Activated T-helper 9 cell treated with anti-CD3 and anti-CD28 coated beads, Interleukin-2, amount 50 U/mL, for 16 hours (primary cell): Measurements from ENCODE around the gene SGIP1.
"Not testable (repeated sequence)": the region's sequence is repeated elsewhere in the genome, so short reads cannot be mapped to it uniquely, and the experiment has no call there.

ENCODE experiments used
- DNase-seq: peaks from one replicate; pipeline ENCODE4 v3.0.0-alpha.2; 2020; ENCODE audit warnings: low read depth

SGIP1 gene

DNA sequence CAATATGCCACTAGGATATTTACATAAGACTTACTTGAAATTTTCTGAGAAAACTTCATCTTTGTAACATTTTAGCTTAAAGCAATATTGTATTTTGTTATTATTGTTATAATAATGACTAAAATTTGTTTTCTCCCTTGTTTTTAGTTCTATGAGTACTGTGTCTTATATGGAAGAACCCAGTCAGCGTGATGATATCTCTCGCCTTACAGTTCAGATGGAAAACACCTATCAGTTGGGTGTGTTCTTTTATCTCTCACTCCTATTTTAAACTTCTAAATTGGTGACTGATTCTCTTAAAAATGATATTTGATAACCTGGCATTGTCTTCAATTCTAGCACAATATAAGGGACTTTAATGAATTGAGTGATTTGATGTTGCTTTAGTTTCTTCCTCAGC lies 236.3 kb downstream of the SGIP1 start:
- DNase-seq: no peak

DNA sequence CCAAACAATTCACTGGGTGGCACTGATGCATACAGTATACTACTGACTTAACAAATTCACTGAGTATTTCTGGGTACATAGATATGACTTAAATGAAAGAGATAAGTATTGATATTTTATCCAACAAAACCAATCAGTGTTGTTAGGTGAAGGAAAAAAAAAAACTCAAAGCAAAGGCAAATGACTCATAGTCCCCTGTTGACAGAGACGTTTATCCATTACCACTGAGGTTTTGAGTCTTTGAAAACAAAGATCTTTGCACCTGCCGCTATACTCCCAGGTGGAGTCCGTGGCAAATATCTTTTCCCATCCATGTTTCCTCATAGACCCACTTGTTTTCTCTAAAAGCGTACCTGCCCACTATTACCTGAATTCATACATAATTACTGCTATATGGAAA lies 236.7 kb downstream of the SGIP1 start:
- DNase-seq: no peak

DNA sequence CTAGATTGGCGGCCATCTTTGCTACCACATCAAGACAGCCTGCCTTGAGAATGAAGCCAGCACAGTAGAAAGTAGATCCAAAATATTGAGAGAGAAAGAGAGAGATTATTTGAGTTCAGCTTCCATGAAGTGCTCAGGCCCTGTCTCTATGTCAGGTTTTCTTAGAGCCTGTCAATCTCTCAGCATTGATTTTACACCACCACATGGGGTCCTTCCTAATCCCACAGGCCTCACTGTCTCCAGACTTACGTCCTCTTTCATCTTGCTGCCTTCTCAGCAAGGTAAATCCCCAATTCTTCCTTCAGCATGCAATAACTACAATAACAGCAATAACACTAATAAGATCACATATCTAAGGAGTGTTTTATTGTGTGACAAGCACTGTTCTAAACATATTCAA lies 239.3 kb downstream of the SGIP1 start:
- no peak for DNase-seq

DNA sequence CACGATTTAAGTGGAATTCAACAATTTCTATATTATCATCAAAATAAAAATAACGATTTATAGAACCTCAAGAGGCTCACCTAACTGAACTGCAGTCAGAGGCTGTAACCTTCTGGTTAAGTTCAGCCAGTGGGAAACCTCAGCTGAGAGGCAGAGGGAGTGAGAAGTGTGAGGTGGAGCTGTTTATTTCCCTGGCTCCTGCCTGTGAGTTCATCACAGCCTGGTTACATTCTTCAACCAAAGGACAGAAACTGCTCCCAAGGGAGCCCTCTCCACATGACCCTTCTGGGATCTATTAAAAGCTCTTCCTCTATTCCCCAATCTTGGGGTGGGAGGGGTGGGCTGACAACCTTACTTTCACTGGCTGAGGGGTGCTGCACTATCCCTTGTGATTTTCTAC lies 240.5 kb downstream of the SGIP1 start:
- no peak for DNase-seq

DNA sequence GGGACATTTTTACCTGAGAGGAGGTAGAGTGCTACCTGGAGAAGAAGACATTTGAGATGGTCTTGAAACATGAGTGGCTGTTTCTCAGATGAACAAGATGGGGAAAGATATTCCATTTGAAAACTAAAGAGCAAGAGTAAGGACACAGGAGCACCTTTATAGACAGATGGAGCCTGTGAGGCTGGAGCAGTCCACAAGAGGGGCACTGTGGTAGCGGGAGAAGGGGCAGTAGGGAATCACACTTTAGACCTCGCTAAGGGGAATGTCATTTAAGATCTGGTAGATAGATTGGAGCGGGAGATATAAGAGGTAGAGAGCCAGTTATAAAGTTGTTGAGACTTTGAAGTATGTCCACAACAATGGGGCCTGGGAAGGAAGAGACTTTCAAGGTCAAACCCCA lies 241.7 kb downstream of the SGIP1 start:
- no peak for DNase-seq

DNA sequence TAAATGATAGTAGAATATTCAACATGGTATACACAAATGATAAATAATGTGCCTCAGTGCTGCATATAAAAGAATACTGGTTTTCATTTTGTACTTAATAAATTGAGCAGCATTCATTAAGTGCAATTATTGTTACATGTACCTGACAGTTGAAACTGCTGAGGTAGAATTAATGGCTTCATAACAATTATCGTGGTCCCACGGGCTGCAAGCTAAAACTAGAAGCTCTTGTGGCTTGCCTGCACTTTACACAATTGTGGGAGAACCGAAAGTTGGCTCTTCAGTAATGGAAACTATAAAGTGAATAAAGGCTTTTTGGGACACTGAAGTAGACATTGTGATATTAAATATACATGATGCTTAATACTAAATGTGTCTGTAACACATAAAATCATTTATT lies 243.9 kb downstream of the SGIP1 start:
- no peak for DNase-seq

DNA sequence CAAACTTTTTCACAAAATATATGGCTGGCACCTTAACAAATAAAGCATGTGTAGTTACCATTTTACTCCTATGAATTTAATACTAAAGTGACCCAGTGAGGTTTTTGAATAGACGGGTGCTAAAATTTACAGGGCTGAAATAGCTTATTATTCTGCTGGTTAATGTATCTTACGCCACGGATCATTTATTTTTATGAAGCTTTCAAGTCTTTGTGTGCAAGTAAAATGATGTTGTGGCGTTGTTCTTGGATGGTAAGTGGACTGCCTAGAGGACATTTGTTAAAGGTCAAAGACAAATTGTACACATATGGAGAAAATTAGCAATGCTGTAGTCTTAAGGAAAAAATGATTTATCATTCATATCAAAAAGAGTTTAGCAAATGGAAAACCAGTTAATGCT lies 244.3 kb downstream of the SGIP1 start:
- no peak for DNase-seq

DNA sequence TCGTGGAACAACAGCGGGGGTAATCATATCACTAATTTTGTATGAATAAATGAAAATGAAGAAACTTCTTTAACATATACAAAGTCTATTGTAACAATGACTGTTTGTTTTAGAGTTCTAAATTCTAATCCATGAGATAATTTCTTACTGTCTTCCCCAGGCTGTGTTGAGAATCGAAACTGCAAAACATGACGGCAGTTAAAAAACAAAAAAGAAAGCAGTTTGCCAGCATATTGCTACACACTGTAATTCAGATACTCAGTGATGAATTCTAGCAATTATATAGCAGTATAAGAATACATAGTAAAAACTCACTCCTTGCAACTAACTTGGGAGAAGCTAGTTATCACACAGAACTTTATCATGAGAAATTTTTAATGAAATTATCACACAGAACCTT lies 245.0 kb downstream of the SGIP1 start:
- DNase-seq: no peak

DNA sequence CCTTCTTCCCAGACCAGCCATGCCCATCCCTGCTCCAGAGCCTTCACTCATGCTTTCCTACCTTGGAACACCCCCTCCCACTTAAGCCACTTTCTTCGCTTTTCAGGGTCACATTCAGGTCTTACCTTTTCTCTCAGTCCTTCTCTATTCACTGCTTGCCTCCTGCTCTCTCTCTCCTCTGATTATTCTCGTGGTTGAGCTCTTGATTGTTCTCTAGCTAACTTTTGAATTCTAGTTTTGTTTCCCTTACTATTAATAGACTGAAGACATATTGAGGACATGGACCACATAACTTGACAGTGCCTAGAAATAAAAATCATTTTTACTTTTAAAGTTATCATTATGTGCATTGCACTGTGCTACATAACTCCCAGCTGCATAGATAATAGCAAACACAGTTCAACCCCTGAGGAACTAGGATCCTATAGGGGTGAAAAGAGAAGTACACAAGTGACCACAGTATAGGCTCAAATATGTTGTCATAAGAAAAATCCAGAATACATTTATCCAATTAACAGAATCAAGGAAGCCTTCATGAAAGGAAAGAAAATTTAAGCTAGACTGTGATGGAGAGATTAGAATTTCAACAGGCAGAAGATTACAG lies 245.6 kb downstream of the SGIP1 start:
- DNase-seq: no peak

DNA sequence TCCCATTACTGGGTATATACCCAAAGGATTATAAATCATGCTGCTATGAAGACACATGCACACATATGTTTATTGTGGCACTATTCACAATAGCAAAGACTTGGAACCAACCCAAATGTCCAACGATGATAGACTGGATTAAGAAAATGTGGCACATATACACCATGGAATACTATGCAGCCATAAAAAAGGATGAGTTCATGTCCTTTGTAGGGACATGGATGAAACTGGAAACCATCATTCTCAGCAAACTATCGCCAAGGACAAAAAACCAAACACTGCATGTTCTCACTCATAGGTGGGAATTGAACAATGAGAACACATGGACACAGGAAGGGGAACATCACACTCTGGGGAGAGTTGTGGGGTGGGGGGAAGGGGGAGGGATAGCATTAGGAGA lies 251.8 kb downstream of the SGIP1 start:
- not testable (repeated sequence) for DNase-seq

DNA sequence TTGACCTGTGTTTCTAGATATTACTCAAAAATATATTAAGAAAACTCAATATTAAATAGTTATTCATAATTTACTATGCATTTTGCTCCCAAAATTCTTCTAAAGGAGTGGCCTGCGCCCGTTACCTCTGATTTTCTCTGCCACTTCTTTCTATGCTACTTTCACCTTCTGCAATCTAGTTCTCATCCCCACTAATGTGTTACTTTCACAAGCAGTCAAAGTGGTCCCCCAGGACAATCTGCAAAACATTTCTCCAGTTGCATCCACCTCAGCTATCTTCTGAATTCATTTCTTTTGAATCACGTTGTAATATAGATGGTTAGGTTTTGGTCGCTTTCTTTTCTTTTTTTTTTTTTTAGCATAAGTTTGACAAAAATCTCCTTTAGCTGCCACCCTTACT lies 253.7 kb downstream of the SGIP1 start:
- no peak for DNase-seq

DNA sequence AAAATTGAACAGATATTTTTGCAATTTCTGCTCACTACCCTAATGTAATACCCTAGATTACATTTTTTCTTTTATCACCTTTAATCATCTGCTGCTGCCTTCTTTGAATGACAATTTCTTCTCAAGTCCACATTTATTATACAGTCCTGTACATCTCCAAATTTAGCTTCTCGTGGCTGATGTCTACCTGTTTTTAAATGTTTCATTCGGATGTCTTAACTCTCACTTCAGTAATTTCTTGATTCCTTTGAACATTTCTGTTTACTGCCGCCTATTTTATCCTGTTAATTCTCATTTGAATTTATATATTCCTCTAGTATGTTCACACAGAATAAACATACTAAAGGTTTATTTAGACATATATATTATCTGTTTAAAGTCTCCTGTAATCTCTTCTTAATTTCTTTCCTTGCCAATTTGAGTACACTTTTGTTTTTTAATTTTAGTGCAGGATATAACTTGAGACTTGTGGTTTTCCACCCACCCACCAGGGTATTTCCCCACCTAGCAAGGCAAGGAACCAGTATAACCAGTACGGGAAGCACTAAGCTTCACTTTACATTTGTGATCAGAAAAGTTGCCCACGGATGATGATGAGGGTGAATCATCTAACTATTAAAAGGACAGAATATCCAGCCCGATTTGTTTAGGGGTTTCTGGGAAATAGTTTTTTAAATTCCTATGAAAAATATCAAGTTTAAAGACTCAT lies 254.4 kb downstream of the SGIP1 start:
- DNase-seq: peak; percentile 36

DNA sequence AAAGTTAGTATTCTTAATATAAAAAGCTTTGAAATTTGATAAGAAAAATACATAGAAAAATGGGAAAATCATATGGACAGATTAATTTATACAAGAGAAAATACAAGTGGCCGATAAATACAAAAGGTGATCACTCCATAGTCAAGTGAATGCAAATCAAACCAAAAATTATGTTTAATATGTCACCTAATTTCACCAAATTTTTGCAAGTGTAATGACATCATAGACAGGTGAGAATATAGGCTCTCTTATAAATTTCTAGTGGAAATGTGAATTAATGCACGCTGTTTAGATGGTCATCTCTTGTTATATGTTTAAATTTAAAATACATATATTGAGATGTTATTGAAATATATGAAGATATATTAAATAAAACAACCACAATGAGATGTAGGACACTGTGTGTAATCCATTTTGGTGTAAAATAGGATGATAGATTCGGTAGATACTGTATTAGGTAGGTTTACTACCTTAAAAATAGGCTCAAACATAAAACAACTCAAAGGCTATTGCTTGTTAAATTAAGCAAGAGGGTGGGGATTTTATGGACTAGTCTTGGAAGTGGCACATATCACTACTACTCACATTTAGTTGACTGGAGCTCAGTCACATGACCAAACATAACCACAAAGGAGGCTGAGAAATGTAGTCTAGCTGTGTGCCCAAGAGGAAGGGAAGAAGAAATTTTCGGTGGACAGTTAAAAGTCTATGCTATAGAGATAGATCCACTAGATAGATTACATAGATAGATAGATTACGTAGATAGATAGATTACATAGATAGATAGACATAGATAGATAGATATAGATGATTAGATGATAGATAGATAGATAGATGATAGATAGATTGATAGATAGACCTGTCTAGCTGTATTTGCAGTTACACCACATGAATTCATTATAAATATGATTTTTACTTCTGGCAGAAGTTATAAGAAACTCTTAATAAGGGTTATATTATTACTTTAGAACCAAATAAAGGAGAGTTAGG lies 258.0 kb downstream of the SGIP1 start:
- DNase-seq: no peak

DNA sequence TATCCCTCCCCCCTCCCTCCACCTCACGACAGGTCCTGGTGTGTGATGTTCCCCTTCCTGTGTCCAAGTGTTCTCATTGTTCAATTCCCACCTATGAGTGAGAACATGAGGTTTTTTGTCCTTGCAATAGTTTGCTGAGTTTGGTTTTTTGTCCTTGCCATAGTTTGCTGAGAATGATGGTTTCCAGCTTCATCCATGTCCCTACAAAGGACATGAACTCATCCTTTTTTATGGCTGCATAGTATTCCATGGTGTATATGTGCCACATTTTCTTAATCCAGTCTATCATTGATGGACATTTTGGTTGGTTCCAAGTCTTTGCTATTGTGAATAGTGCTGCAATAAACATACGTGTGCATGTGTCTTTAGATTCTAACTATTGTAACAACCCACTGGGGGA lies 261.9 kb downstream of the SGIP1 start:
- not testable (repeated sequence) for DNase-seq
